NB4 (cell line): Measurements from ENCODE around the gene ACSM6.
"Not testable (repeated sequence)": the region's sequence is repeated elsewhere in the genome, so short reads cannot be mapped to it uniquely, and the experiment has no call there.

Experiments used
- DNase-seq: peaks from one replicate; pipeline ENCODE4 v3.0.0; 2010; ENCODE audit warnings: low read depth
- H3K4me3 ChIP-seq: one replicate; pipeline ENCODE4 v1.5.1; 2011; ENCODE audit warnings: mild to moderate bottlenecking, low read depth, low read length, moderate library complexity
- CTCF ChIP-seq: IDR thresholded peaks from one replicate; pipeline ENCODE4 v1.5.1; 2012; ENCODE audit warnings: low read depth, low read length
- MAX ChIP-seq: IDR thresholded peaks from 2 replicates; pipeline ENCODE4 v1.6.1; 2011; ENCODE audit warnings: low read depth, low read length
- MYC ChIP-seq: IDR thresholded peaks from 2 replicates; pipeline ENCODE4 v1.6.1; 2011; ENCODE audit warnings: low read depth, low read length
- POLR2A ChIP-seq: IDR thresholded peaks from 2 replicates; pipeline ENCODE4 v1.6.1; 2011; ENCODE audit warnings: mild to moderate bottlenecking; ENCODE audit not compliant: insufficient read length; ENCODE audit errors: extremely low read depth

ACSM6 gene

GRCh38 chr10:95220539-95220938, 26.5 kb downstream of the ACSM6 start:
- no peak for DNase-seq

GRCh38 chr10:95221124-95221523, 27.1 kb downstream of the ACSM6 start:
- DNase-seq = no peak
- no peak for TF ChIP-seq MAX
- TF ChIP-seq POLR2A = no peak
- H3K4me3 ChIP-seq = no peak overlapping the region

More at GRCh38 chr10:95220539-95220938, 26.5 kb downstream of the ACSM6 start:
- no peak overlapping the region for H3K4me3 ChIP-seq
- TF ChIP-seq POLR2A = no peak

- no peak for TF ChIP-seq CTCF
- TF ChIP-seq MYC = no peak
- no peak for TF ChIP-seq MAX
- TF ChIP-seq POLR2A = no peak
Observed at GRCh38 chr10:95225136-95225535, 31.1 kb downstream of the ACSM6 start.

GRCh38 chr10:95228934-95229723, 35.1 kb downstream of the ACSM6 start:
- not testable (repeated sequence) for H3K4me3 ChIP-seq, DNase-seq

More at GRCh38 chr10:95225136-95225535, 31.1 kb downstream of the ACSM6 start:
- H3K4me3 ChIP-seq = no peak overlapping the region
- DNase-seq = no peak

- no peak overlapping the region for H3K4me3 ChIP-seq
- TF ChIP-seq CTCF (no peak), MAX (no peak), POLR2A (no peak), MYC (no peak)
- DNase-seq = no peak
Observed at GRCh38 chr10:95229724-95230627, 35.9 kb downstream of the ACSM6 start.

- H3K4me3 ChIP-seq, DNase-seq: not testable (repeated sequence)
Observed at GRCh38 chr10:95230677-95231586, 36.9 kb downstream of the ACSM6 start.

GRCh38 chr10:95233377-95234034, 39.5 kb downstream of the ACSM6 start:
- H3K4me3 ChIP-seq = no peak overlapping the region
- TF ChIP-seq CTCF (no peak), MAX (no peak), POLR2A (no peak), MYC (no peak)
- no peak for DNase-seq
